ENCODE data around the gene C1orf159.

Gene C1orf159

DNA sequence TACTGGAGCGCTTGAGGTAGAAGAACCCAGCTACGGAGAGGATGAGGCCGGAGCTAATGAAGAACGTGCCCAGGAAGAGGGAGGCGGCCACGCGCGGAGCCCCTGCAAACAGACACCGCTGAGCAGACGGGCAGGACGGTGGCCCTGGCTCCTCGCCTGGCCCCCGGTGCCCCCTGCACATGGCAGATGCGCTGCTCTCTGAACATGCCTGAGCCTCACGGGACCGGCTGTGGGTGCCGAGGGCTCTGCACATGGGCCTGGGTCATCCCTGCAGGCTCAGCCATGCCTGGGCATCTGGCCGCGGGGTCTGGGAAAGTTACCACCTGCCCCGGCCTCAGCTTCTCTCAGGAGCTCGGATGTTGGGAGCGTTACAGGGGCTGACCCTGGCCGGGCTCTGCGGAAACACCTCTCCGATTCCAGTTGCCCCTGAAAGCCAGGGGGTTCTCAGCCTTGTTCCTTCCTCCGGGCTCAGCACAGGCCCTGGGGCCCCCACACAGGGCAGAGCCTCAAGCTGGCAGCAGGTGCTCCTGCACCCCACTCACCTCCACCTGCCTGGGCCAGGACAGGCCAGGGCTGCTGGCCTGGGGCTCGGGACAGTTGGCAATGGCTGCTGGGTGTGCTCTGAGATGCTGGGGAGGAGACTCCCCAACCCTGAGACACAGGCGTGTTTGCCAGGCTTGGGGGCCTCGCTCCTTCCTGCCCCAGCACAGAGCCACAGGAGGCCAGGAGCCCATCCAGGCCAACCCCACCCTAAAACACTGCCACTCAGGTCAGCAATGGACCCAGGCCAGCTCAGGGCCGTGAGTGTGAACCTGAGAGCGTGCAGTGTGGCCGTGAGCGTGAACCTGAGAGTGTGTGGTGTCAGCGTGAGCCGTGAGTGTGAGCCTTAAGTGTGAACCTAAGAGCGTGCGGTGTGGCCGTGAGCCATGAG, 29.7 kb downstream of the C1orf159 start:
- Histone ChIP-seq H3K4me3 (ENCODE audit: low read depth in 1 of 2, low read length in 1 of 2) (no peak overlapping the region), H3K27me3 (no peaks in the 10 kb centered on the region), H3K27ac (no peak overlapping the region), H3K36me3 (no peaks in the 10 kb centered on the region), H3K9me3 (no peaks in the 10 kb centered on the region), H3K4me1 (ENCODE audit: control insufficient read depth in 1 of 2, insufficient read depth in 1 of 2, low read depth in 1 of 2, low read length in 1 of 2) (no peaks in the 10 kb centered on the region)
- TF ChIP-seq, protein P1, sequence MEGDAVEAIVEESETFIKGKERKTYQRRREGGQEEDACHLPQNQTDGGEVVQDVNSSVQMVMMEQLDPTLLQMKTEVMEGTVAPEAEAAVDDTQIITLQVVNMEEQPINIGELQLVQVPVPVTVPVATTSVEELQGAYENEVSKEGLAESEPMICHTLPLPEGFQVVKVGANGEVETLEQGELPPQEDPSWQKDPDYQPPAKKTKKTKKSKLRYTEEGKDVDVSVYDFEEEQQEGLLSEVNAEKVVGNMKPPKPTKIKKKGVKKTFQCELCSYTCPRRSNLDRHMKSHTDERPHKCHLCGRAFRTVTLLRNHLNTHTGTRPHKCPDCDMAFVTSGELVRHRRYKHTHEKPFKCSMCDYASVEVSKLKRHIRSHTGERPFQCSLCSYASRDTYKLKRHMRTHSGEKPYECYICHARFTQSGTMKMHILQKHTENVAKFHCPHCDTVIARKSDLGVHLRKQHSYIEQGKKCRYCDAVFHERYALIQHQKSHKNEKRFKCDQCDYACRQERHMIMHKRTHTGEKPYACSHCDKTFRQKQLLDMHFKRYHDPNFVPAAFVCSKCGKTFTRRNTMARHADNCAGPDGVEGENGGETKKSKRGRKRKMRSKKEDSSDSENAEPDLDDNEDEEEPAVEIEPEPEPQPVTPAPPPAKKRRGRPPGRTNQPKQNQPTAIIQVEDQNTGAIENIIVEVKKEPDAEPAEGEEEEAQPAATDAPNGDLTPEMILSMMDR (IDR thresholded peaks at IDR 0.05), result no peak

DNA sequence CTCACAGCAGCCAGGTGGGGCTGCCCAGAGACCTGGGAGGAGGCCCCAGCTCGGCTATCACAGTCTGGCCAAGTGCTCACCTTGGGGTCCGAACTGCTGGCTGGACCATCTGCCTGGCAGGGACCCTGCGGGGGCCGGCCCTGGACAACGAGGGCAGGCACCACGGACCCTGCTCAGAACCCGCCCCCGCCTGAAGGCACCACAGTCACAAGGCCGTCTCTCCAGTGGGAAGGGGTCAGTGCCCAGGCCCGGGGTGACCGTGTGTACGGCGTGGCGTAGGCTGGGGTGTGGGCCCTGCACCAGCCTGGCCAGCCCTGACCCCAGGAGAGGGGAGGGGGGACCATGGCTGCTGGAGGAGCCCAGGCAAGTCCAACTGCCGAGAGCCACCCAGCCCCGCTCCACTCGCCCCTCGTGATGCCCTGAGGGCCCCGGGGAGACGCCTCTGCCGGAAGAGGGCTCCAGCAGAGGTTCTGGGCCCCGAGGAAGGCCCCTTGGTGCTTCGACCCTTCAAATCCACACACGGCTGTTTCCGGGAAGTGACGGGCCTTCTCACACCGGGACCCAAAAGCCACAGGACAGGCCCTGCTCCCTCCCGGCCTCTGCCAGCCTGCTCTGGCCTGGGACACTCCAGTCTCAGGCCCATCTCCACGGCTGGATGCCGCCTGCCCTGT, 30.6 kb downstream of the C1orf159 start:
- no peak overlapping the region for H3K27ac ChIP-seq
- TF ChIP-seq, protein P1 (IDR thresholded peaks at IDR 0.05), result no peak
- H3K4me3 ChIP-seq (ENCODE audit: low read depth in 1 of 2, low read length in 1 of 2), result no peak overlapping the region

DNA sequence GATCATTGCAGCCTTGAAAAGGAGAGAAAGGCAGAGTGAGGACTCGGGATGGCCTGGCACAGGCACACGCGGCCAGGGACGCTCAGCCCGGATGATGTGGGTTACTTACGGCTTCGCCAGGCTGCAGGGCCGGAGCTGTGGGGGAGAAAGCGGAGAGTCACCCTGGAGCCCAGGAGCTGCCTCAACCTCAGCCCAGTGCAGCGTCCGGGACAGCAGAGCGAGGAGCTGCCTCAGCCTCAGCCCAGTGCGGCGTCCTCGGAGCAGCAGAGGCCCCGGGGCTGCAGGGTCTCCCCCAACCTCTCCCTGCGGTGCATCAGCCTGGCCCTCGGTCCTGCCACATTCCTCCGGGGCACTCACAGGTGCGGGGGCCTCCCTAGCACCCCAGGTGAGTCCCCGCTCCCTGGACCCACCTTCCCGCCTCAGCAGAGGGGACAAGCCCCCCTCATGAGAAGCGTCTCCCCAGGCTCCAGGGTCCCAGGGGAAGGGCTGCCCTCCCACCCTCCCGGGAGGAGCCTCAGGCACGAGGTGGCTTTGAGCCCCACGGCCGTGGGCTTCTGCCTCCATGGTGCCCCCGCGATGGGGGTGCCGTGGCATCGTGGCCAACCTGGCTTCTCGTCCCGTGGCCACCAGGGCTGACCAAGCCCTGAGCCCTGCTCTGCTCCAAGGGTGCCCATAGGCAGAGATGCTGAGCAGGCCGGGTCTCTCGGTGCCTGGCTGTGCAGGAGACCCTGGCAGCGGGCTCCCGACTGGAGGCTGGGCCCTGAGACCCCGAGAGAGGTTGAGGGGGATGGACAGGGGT, 31.3 kb downstream of the C1orf159 start:
- TF ChIP-seq, protein P1 (IDR thresholded peaks at IDR 0.05), result no peak

More for the DNA sequence above, 30.6 kb downstream of the C1orf159 start:
- Histone ChIP-seq H3K9me3 (no peaks in the 10 kb centered on the region), H3K4me1 (ENCODE audit: control insufficient read depth in 1 of 2, insufficient read depth in 1 of 2, low read depth in 1 of 2, low read length in 1 of 2) (no peaks in the 10 kb centered on the region), H3K27me3 (peaks cover 6% of the 10 kb centered on the region), H3K36me3 (no peaks in the 10 kb centered on the region)

DNA sequence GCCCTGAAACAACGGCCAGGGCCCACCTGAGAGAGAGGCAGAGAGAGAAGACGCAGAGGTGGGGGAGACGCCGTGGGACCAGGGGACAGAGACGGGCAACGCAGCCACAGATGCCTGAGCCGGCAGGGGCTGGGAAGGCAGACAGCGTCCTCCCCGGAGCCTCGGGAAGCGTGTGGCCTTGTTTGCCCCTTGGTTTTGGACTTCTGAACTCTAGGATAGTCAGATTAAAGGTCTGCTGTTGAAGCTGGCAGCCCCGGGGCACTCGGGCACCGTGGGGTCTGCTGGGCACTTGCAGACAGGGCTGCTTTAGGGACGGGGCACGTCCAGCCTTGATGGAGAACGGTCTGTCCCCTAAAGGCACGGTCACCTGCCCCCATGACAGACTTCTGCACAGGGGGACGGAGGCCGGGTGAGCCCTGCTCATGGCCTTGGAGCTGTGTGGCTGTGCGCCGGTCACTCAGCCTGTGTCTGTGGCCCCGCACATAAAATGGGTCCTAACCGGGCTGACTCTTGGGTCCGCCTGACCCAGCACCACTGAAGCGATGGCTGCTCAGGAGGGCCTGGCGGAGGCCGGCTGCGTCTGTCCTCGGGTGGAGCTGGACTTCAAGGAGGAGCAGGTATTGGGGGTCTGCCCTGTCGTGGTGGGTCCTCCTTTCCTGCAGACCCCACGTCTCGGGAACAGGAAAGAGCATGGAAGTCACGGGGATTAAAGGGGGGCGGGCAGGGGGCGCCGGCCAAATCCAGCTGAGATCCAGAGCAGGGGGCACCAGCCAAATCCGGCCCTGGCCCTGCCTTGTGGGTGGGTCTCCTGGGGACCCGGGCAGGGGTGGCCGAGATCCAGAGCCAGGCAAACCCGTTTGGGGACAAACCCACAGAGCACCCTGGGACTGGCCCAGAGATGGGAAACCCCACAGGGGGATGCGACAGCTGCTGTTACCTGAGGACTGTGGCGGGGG, 32.2 kb downstream of the C1orf159 start:
- no peak overlapping the region for H3K4me3 ChIP-seq (ENCODE audit: low read depth in 1 of 2, low read length in 1 of 2)

More for the DNA sequence above, 31.3 kb downstream of the C1orf159 start:
- H3K27me3 ChIP-seq, result peaks cover 14% of the 10 kb centered on the region
- no peaks in the 10 kb centered on the region for H3K36me3 ChIP-seq
- peaks cover 2 to 6% of the 10 kb centered on the region in 2 experiments for H3K4me1 ChIP-seq (ENCODE audit: control insufficient read depth in 1 of 2, insufficient read depth in 1 of 2, low read depth in 1 of 2, low read length in 1 of 2)
- no peak overlapping the region for H3K4me3 ChIP-seq (ENCODE audit: low read depth in 1 of 2, low read length in 1 of 2)
- H3K27ac ChIP-seq, result no peak overlapping the region
- H3K9me3 ChIP-seq, result no peaks in the 10 kb centered on the region

More for the DNA sequence above, 32.2 kb downstream of the C1orf159 start:
- TF ChIP-seq, protein P1 (IDR thresholded peaks at IDR 0.05), result no peak
- no peaks in the 10 kb centered on the region for H3K9me3 ChIP-seq
- H3K27me3 ChIP-seq, result peaks cover 19% of the 10 kb centered on the region
- H3K36me3 ChIP-seq, result no peaks in the 10 kb centered on the region
- H3K27ac ChIP-seq, result no peak overlapping the region
- H3K4me1 ChIP-seq (ENCODE audit: control insufficient read depth in 1 of 2, insufficient read depth in 1 of 2, low read depth in 1 of 2, low read length in 1 of 2), result peaks cover 6 to 8% of the 10 kb centered on the region in 2 experiments

All from neutrophil (primary cell).